ENCODE data around the gene FLT3.
A peak's percentile ranks its signal among the peaks of the same experiment; 100 is the strongest.

Gene FLT3

GRCh38 chr13:28128926-28129325, 28.6 kb upstream of the FLT3 start:
- H3K4me3 Mint-ChIP-seq: no peak overlapping the region
- no peak for TF ChIP-seq CTCF (IDR thresholded peaks at IDR 0.05)
- no peaks in the 10 kb centered on the region for H3K4me1 Mint-ChIP-seq
- no peaks in the 10 kb centered on the region for H3K36me3 Mint-ChIP-seq (ENCODE audit: low read depth)
- no peaks in the 10 kb centered on the region for H3K9me3 Mint-ChIP-seq
- peaks cover 3% of the 10 kb centered on the region for H3K27me3 Mint-ChIP-seq (ENCODE audit: low read depth, poor library complexity)
- DNase-seq: no peak
- H3K27ac Mint-ChIP-seq: no peak overlapping the region

- Mint-ChIP-seq H3K27ac (no peak overlapping the region), H3K27me3 (ENCODE audit: low read depth, poor library complexity) (no peaks in the 10 kb centered on the region), H3K9me3 (no peaks in the 10 kb centered on the region), H3K4me1 (no peaks in the 10 kb centered on the region), H3K36me3 (ENCODE audit: low read depth) (no peaks in the 10 kb centered on the region), H3K4me3 (no peak overlapping the region)
- no peak for TF ChIP-seq CTCF (IDR thresholded peaks at IDR 0.05)
- no peak for DNase-seq
Measured at GRCh38 chr13:28128030-28128429, 27.7 kb upstream of the FLT3 start.

GRCh38 chr13:28121224-28121623, 20.8 kb upstream of the FLT3 start:
- H3K9me3 Mint-ChIP-seq: no peaks in the 10 kb centered on the region
- H3K36me3 Mint-ChIP-seq (ENCODE audit: low read depth): no peaks in the 10 kb centered on the region
- TF ChIP-seq CTCF (IDR thresholded peaks at IDR 0.05): no peak
- H3K4me3 Mint-ChIP-seq: no peak overlapping the region
- peaks cover 2% of the 10 kb centered on the region for H3K27me3 Mint-ChIP-seq (ENCODE audit: low read depth, poor library complexity)
- H3K4me1 Mint-ChIP-seq: no peaks in the 10 kb centered on the region
- no peak overlapping the region for H3K27ac Mint-ChIP-seq
- no peak for DNase-seq

- no peak for TF ChIP-seq CTCF (IDR thresholded peaks at IDR 0.05)
- Mint-ChIP-seq H3K27me3 (ENCODE audit: low read depth, poor library complexity) (peaks cover 2% of the 10 kb centered on the region), H3K4me3 (no peak overlapping the region), H3K4me1 (no peaks in the 10 kb centered on the region), H3K36me3 (ENCODE audit: low read depth) (no peaks in the 10 kb centered on the region), H3K9me3 (no peaks in the 10 kb centered on the region), H3K27ac (no peak overlapping the region)
- DNase-seq: no peak
Measured at GRCh38 chr13:28120317-28120716, 19.9 kb upstream of the FLT3 start.

- DNase-seq: no peak
- H3K36me3 Mint-ChIP-seq (ENCODE audit: low read depth): no peaks in the 10 kb centered on the region
Measured at GRCh38 chr13:28117689-28118377, 17.5 kb upstream of the FLT3 start.

More at GRCh38 chr13:28117689-28118377, 17.5 kb upstream of the FLT3 start:
- Mint-ChIP-seq H3K27ac (peak overlapping the region; percentile 11), H3K27me3 (ENCODE audit: low read depth, poor library complexity) (peaks cover 2% of the 10 kb centered on the region), H3K4me3 (no peak overlapping the region), H3K4me1 (no peaks in the 10 kb centered on the region), H3K9me3 (no peaks in the 10 kb centered on the region)
- no peak for TF ChIP-seq CTCF (IDR thresholded peaks at IDR 0.05)

Measured in nephron progenitor cell (in vitro differentiated cells).